K562 (cell line): ENCODE measurements around the gene PIP4K2C. TPM values are rescaled to one million over a fixed set of nuclear protein-coding genes. Genes with fewer than 3 reads are reported as not detected.
A peak's percentile ranks its signal among the peaks of the same experiment; 100 is the strongest.

ENCODE experiments used
- AFF1 ChIP-seq, 2 experiments: fragments of 450-650 bp; IDR thresholded peaks; 2 replicates each; pipeline ENCODE4 v1.6.1; 2018; ENCODE audit warnings: mild to moderate bottlenecking in 2 of 2, low read depth in 1 of 2; ENCODE audit not compliant: partially characterized antibody in 2 of 2
- BCLAF1 ChIP-seq, 2 experiments: fragments of 450-650 bp in 1 of 2; IDR thresholded peaks; 2 replicates each; pipeline ENCODE4 v1.6.1; 2011 to 2017; ENCODE audit warnings: low read depth in 2 of 2, antibody characterized with exemption in 1 of 2, borderline replicate concordance in 1 of 2, low read length in 1 of 2, mild to moderate bottlenecking in 1 of 2, mixed read lengths in 1 of 2; ENCODE audit not compliant: control insufficient read depth in 1 of 2
- HDAC6 ChIP-seq: IDR thresholded peaks from 2 replicates; pipeline ENCODE4 v1.6.1; 2012; ENCODE audit warnings: low read depth, mild to moderate bottlenecking, control low read depth, inconsistent platforms, low read length, moderate library complexity
- MAZ ChIP-seq, 2 experiments: fragments of 450-650 bp in 1 of 2; sonication (generic) in 1 of 2; formaldehyde crosslinking; IDR thresholded peaks in 1 of 2; conservative IDR thresholded peaks in 1 of 2; 2 replicates each; pipeline versions ENCODE4 v1.4.0 to v1.5.0; 2020; ENCODE audit warnings: mild to moderate bottlenecking in 1 of 2, missing genetic modification reagents in 1 of 2
- MYNN ChIP-seq, 2 experiments: sonication (generic); formaldehyde crosslinking in 1 of 2; IDR thresholded peaks; 2 replicates each; pipeline versions ENCODE4 v1.5.0 to v1.6.1; 2016 to 2020; ENCODE audit warnings: antibody characterized with exemption in 1 of 2, missing genetic modification reagents in 1 of 2
- PCBP2 ChIP-seq: fragments of 200-400 bp; formaldehyde crosslinking; IDR thresholded peaks from 2 replicates; pipeline ENCODE4 v1.6.1; 2018; ENCODE audit warnings: low read length, low read depth, mild to moderate bottlenecking, moderate library complexity; ENCODE audit not compliant: poor library complexity, severe bottlenecking
- PHTF2 ChIP-seq: fragments of 250-450 bp; sonication (Bioruptor Pico); IDR thresholded peaks from 2 replicates; pipeline ENCODE4 v1.5.0; 2021; ENCODE audit warnings: mild to moderate bottlenecking
- RBM22 ChIP-seq: fragments of 200-400 bp; formaldehyde crosslinking; IDR thresholded peaks from 2 replicates; pipeline ENCODE4 v1.6.1; 2018; ENCODE audit warnings: low read length, low read depth; ENCODE audit not compliant: poor library complexity, severe bottlenecking
- TEAD1 ChIP-seq, 2 experiments: fragments of 450-650 bp in 1 of 2; sonication (generic) in 1 of 2; formaldehyde crosslinking; IDR thresholded peaks; 2 replicates each; pipeline versions ENCODE4 v1.4.0 to v1.8.0; 2020 to 2022; ENCODE audit warnings: mild to moderate bottlenecking in 2 of 2, missing genetic modification reagents in 1 of 2
- ZFP30 ChIP-seq: fragments of 250-450 bp; sonication (Bioruptor Pico); IDR thresholded peaks from 2 replicates; pipeline ENCODE4 v1.8.0; 2022; ENCODE audit warnings: moderate library complexity, mild to moderate bottlenecking, inconsistent platforms, borderline replicate concordance
- ZNF263 ChIP-seq: sonication (generic); formaldehyde crosslinking; IDR thresholded peaks from 2 replicates; pipeline ENCODE4 v1.8.0; 2022; ENCODE audit warnings: mild to moderate bottlenecking, missing genetic modification reagents, borderline replicate concordance
- ZNF280B ChIP-seq: fragments of 250-450 bp; sonication (Bioruptor Pico); IDR thresholded peaks from 2 replicates; pipeline ENCODE4 v1.5.1; 2021; ENCODE audit warnings: mild to moderate bottlenecking
- ZNF655 ChIP-seq: fragments of 250-450 bp; sonication (Bioruptor Pico); IDR thresholded peaks from 2 replicates; pipeline ENCODE4 v1.5.0; 2021
- polyA plus RNA-seq, 8 experiments: library from polyadenylated mRNA; depleted of rRNA in 4 of 8; stranded (reverse) in 5 of 8; unstranded in 3 of 8; fragments of >200 nt; fragmentation: Nextera tagmentation in 2 of 8; fragmentation: Illumina TruSeq in 1 of 8; extraction: Ambion mirVana in 2 of 8; extraction: Trizol in 1 of 8; gene quantifications; 2 replicates each; pipeline versions ENCODE4 v1.2.1 to v1.2.3, GENCODE V29; 2011 to 2014; ENCODE audit warnings: inconsistent platforms in 1 of 8, missing spikeins in 1 of 8
- total RNA-seq, 7 experiments: library from RNA; depleted of rRNA in 6 of 7; stranded (reverse); fragments of >200 nt in 6 of 7; fragmentation: Illumina TruSeq in 2 of 7; extraction: Trizol in 2 of 7; gene quantifications; 2 replicates each; pipeline versions ENCODE4 v1.2.1 to v1.2.3, GENCODE V29; 2011 to 2021; ENCODE audit warnings: low replicate concordance in 1 of 7

The PIP4K2C gene
- total and polyA plus RNA-seq, 9 of the 15 experiments (the other 6 are each of a cell fraction or from before 2014, with no cell fraction given) = 9.0 to 41.4 (median 18.3) TPM

- no peak for TF ChIP-seq PHTF2 (CRISPR knock-in tag)
- no peak for TF ChIP-seq HDAC6
- no peak for TF ChIP-seq ZFP30 (CRISPR knock-in tag)
- TF ChIP-seq MYNN (IDR thresholded peaks at IDR 0.05) = no peak
- TF ChIP-seq MYNN (CRISPR knock-in tag; IDR thresholded peaks at IDR 0.05) = no peak
- no peak for TF ChIP-seq PCBP2
- TF ChIP-seq AFF1 (IDR thresholded peaks at IDR 0.05; ENCODE audit: low read depth in 1 of 2, partially characterized antibody in 2 of 2) = no peak
- peak; percentile 48 to 78; a peak in 3 of 4 replicates for TF ChIP-seq MAZ (CRISPR knock-in tag; conservative IDR thresholded peaks at IDR 0.05 in 1 of 2, IDR thresholded peaks at IDR 0.05 in 1 of 2)
- peak in 1 of 2 experiments; percentile 46; a peak in 1 of 4 replicates for TF ChIP-seq TEAD1 (CRISPR knock-in tag; IDR thresholded peaks at IDR 0.05)
- no peak for TF ChIP-seq BCLAF1 (IDR thresholded peaks at IDR 0.05; ENCODE audit: borderline replicate concordance in 1 of 2, control insufficient read depth in 1 of 2, low read depth in 2 of 2, low read length in 1 of 2)
- TF ChIP-seq ZNF263 (CRISPR knock-in tag) = no peak
- no peak for TF ChIP-seq ZNF655 (CRISPR knock-in tag)
- peak; percentile 42 for TF ChIP-seq RBM22
- TF ChIP-seq ZNF280B (CRISPR knock-in tag) = no peak
Measured at GRCh38 chr12:57590864-57591781, at the start of gene PIP4K2C (continued).
